H9 (cell line): ENCODE data around the gene TSFM. TPM values are rescaled to one million over a fixed set of nuclear protein-coding genes. Genes with fewer than 3 reads are reported as not detected.

Source experiments
- DNase-seq: peaks from one replicate; pipeline ENCODE4 v3.0.0-alpha.2; 2017
- H2AFZ ChIP-seq: one replicate; pipeline ENCODE4 v1.6.1; 2013; ENCODE audit warnings: mild to moderate bottlenecking, low read length, control low read depth, moderate library complexity
- H2AK5ac ChIP-seq: 2 replicates; pipeline ENCODE4 v1.6.1; 2013; ENCODE audit warnings: low read length, control low read depth, mixed read lengths; ENCODE audit not compliant: insufficient read length
- H2BK120ac ChIP-seq: one replicate; pipeline ENCODE4 v1.6.1; 2013; ENCODE audit warnings: low read depth, mild to moderate bottlenecking, low read length, control low read depth, inconsistent platforms; ENCODE audit not compliant: poor library complexity, severe bottlenecking
- H2BK12ac ChIP-seq: 2 replicates; pipeline ENCODE4 v1.6.1; 2013; ENCODE audit warnings: low read length, control low read depth, mixed read lengths, low read depth; ENCODE audit not compliant: insufficient read length
- H2BK15ac ChIP-seq: 2 replicates; pipeline ENCODE4 v1.6.1; 2013; ENCODE audit warnings: low read depth, low read length, control low read depth
- H2BK20ac ChIP-seq: one replicate; pipeline ENCODE4 v1.6.1; 2013; ENCODE audit warnings: low read depth, mild to moderate bottlenecking, low read length, control low read depth, inconsistent platforms; ENCODE audit not compliant: poor library complexity, severe bottlenecking
- H2BK5ac ChIP-seq: 2 replicates; pipeline ENCODE4 v1.6.1; 2013; ENCODE audit warnings: low read length, control low read depth, mixed read lengths; ENCODE audit not compliant: insufficient read length
- H3K14ac ChIP-seq: 2 replicates; pipeline ENCODE4 v1.6.1; 2013; ENCODE audit warnings: low read length, control low read depth; ENCODE audit not compliant: insufficient read depth
- H3K18ac ChIP-seq: 2 replicates; pipeline ENCODE4 v1.6.1; 2013; ENCODE audit warnings: low read depth, mild to moderate bottlenecking, mixed read lengths, low read length, control low read depth; ENCODE audit not compliant: insufficient read length
- H3K23ac ChIP-seq: 2 replicates; pipeline ENCODE4 v1.6.1; 2013; ENCODE audit warnings: low read length, control low read depth, mixed read lengths, low read depth; ENCODE audit not compliant: insufficient read length
- H3K23me2 ChIP-seq: 2 replicates; pipeline ENCODE4 v1.6.1; 2013; ENCODE audit warnings: low read depth, mild to moderate bottlenecking, mixed read lengths, low read length, control low read depth; ENCODE audit not compliant: insufficient read length, poor library complexity, severe bottlenecking
- H3K27ac ChIP-seq: 2 replicates; pipeline ENCODE4 v1.5.1; 2013; ENCODE audit warnings: low read length, control low read depth, mixed read lengths, low read depth; ENCODE audit not compliant: insufficient read length
- H3K27me3 ChIP-seq: 2 replicates; pipeline ENCODE4 v1.6.1; 2013; ENCODE audit warnings: low read length, control low read depth, inconsistent platforms; ENCODE audit not compliant: insufficient read depth
- H3K4ac ChIP-seq: 2 replicates; pipeline ENCODE4 v1.6.1; 2013; ENCODE audit warnings: low read depth, mild to moderate bottlenecking, control low read depth, inconsistent platforms, low read length, moderate library complexity
- H3K4me1 ChIP-seq: 2 replicates; pipeline ENCODE4 v1.6.1; 2013; ENCODE audit warnings: low read length, control low read depth, inconsistent platforms; ENCODE audit not compliant: insufficient read depth
- H3K4me2 ChIP-seq: 2 replicates; pipeline ENCODE4 v1.6.1; 2013; ENCODE audit warnings: low read length, control low read depth, mixed read lengths; ENCODE audit not compliant: insufficient read length, insufficient read depth
- H3K56ac ChIP-seq: 2 replicates; pipeline ENCODE4 v1.6.1; 2013; ENCODE audit warnings: low read depth, mild to moderate bottlenecking, mixed read lengths, low read length, control low read depth; ENCODE audit not compliant: insufficient read length
- H3K79me1 ChIP-seq: 2 replicates; pipeline ENCODE4 v1.6.1; 2013; ENCODE audit warnings: low read depth, mild to moderate bottlenecking, moderate library complexity, low read length, control low read depth, inconsistent platforms; ENCODE audit not compliant: insufficient read depth, poor library complexity, severe bottlenecking
- H3K79me2 ChIP-seq: 2 replicates; pipeline ENCODE4 v1.6.1; 2013; ENCODE audit warnings: low read length, control low read depth, inconsistent platforms; ENCODE audit not compliant: insufficient read depth
- H3K9ac ChIP-seq: 2 replicates; pipeline ENCODE4 v1.6.1; 2013; ENCODE audit warnings: low read length, control low read depth, mixed read lengths; ENCODE audit not compliant: insufficient read length; ENCODE audit errors: extremely low read depth
- H3K9me3 ChIP-seq: one replicate; pipeline ENCODE4 v1.6.1; 2013; ENCODE audit warnings: low read depth, low read length, inconsistent platforms; ENCODE audit not compliant: control insufficient read depth
- H3T11ph ChIP-seq: one replicate; pipeline ENCODE4 v1.6.1; 2013; ENCODE audit warnings: mild to moderate bottlenecking, low read length, control low read depth, inconsistent platforms
- H4K20me1 ChIP-seq: one replicate; pipeline ENCODE4 v1.6.1; 2013; ENCODE audit not compliant: control insufficient read depth, insufficient read length, insufficient read depth
- H4K5ac ChIP-seq: 2 replicates; pipeline ENCODE4 v1.6.1; 2013; ENCODE audit warnings: low read depth, mild to moderate bottlenecking, mixed read lengths, low read length, control low read depth; ENCODE audit not compliant: insufficient read length
- H4K8ac ChIP-seq: replicated peaks from 2 replicates; pipeline ENCODE4 v1.6.1; 2013; ENCODE audit warnings: low read length, control low read depth, mixed read lengths, low read depth; ENCODE audit not compliant: insufficient read length
- H4K91ac ChIP-seq: 2 replicates; pipeline ENCODE4 v1.6.1; 2013; ENCODE audit warnings: low read depth, mild to moderate bottlenecking, moderate library complexity, mixed read lengths, low read length, control low read depth; ENCODE audit not compliant: insufficient read length
- H3K27ac Mint-ChIP-seq, 3 experiments: 2 replicates in 2 of 3; 3 replicates in 1 of 3; pipeline ENCODE4 v1.8.0; 2020 to 2021; ENCODE audit warnings: mixed read lengths in 3 of 3, mild to moderate bottlenecking in 1 of 3, moderate library complexity in 1 of 3
- H3K27me3 Mint-ChIP-seq: 2 replicates; pipeline ENCODE4 v1.8.0; 2021; ENCODE audit warnings: low read depth, mild to moderate bottlenecking, moderate library complexity, mixed read lengths
- H3K36me3 Mint-ChIP-seq, 3 experiments: 2 replicates in 2 of 3; 3 replicates in 1 of 3; pipeline ENCODE4 v1.8.0; 2020 to 2021; ENCODE audit warnings: low read depth in 3 of 3, mixed read lengths in 3 of 3; ENCODE audit not compliant: insufficient read depth in 1 of 3
- H3K4me1 Mint-ChIP-seq, 2 experiments: 2 replicates each; pipeline ENCODE4 v1.8.0; 2020; ENCODE audit warnings: mixed read lengths in 2 of 2
- H3K4me3 Mint-ChIP-seq, 2 experiments: 2 replicates in 1 of 2; 3 replicates in 1 of 2; pipeline ENCODE4 v1.8.0; 2020 to 2021; ENCODE audit warnings: mild to moderate bottlenecking in 2 of 2, mixed read lengths in 2 of 2, moderate library complexity in 1 of 2
- H3K9me3 Mint-ChIP-seq, 2 experiments: 2 replicates in 1 of 2; 3 replicates in 1 of 2; pipeline ENCODE4 v1.8.0; 2020; ENCODE audit warnings: mild to moderate bottlenecking in 2 of 2, mixed read lengths in 2 of 2, moderate library complexity in 1 of 2
- WGBS: extraction: QIAGEN DNeasy Blood & Tissue Kit; methylation state at CpG from one replicate; pipeline ENCODE4 v1.1.7; 2013; ENCODE audit warnings: missing lambda C conversion rate, low lambda C conversion rate, mixed read lengths; ENCODE audit not compliant: insufficient read length; ENCODE audit errors: extremely low coverage; 5-methylcytosine and 5-hydroxymethylcytosine counted together
- total RNA-seq: library from RNA; stranded (reverse); gene quantifications from 2 replicates; pipeline ENCODE4 v1.2.1, GENCODE V29; 2021
- TF ChIP-seq, protein P1 (sequence below): fragments of 200-600 bp; sonication (generic); conservative IDR thresholded peaks from 3 replicates; pipeline ENCODE4 v1.8.0; 2021; ENCODE audit warnings: antibody characterized with exemption, mild to moderate bottlenecking

The TSFM gene
- total RNA-seq, 1 experiment from 2014 or later: 50.2 TPM

DNA sequence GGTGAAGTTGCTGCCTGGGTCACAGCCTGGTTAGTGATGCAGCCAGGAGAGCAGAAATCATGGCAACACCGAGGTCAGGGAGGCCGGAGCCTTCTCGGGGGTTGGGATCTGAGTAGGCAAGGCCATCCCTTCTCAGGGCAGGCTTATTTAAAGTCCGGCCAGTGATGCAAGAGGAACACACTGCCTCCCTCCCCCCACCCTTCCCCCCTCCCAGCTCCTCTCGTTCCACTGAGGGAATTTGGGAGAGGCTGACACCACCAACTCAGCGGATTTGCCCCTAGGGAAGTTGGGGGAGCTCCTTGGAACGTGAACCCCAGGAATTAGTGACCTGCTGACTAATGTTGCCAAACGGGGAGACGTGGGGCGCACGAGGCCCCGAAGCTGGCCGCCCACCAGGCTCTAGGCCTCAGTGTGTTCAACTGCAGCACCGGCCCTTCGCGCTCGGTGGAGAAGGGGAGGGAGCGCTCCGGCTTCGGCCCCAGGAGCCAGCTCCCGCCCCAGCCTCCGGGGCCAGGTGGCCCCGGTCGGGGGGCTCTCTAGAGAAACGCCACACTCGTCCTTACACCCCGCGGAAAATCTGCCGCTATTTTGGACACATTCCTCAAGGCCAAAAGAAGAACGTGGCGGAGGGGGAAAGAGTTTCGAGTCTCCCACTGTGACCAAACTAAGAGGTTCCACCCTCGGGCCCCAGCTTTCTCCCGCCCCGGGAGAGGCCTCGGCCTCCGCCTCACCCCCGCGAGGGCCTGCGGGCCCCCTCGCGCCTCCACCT lies 62.3 kb downstream of the TSFM start:
- Histone ChIP-seq H2BK15ac (no peak overlapping the region), H2AFZ (no peak overlapping the region), H2AK5ac (no peak overlapping the region), H3K4ac (peak overlapping the region; percentile 92), H3K4me2 (peak overlapping the region; percentile 58), H3K9me3 (no peaks in the 10 kb centered on the region), H2BK12ac (peak overlapping the region; percentile 52), H3K18ac (peak overlapping the region; percentile 96), H3K9ac (peak overlapping the region; percentile 89), H3K56ac (no peak overlapping the region), H3K23me2 (peaks cover 20% of the 10 kb centered on the region), H4K91ac (peak overlapping the region; percentile 97), H3K79me1 (peaks cover 4% of the 10 kb centered on the region), H4K8ac (no peak overlapping the region), H3K14ac (peak overlapping the region; percentile 98), H4K5ac (no peak overlapping the region), H2BK20ac (no peak overlapping the region), H4K20me1 (no peaks in the 10 kb centered on the region), H2BK5ac (peak overlapping the region; percentile 41), H3K27ac (peak overlapping the region; percentile 16), H3K4me1 (peaks cover 16% of the 10 kb centered on the region), H3K27me3 (no peaks in the 10 kb centered on the region), H3K79me2 (peaks cover 33% of the 10 kb centered on the region; the same call in 1 of the 2 replicates), H3K23ac (no peak overlapping the region), H2BK120ac (no peak overlapping the region), H3T11ph (no peak overlapping the region)
- Mint-ChIP-seq H3K4me3 (peak overlapping the region; percentile 81 to 87), H3K36me3 (peaks cover 0 to 3% (median 0%) of the 10 kb centered on the region in 3 experiments; a peak in 4 of 7 replicates), H3K4me1 (peaks cover 57 to 59% of the 10 kb centered on the region in 2 experiments), H3K9me3 (no peaks in the 10 kb centered on the region), H3K27ac (peak overlapping the region; percentile 87 to 99 (median 95)), H3K27me3 (peaks cover 5% of the 10 kb centered on the region)
- TF ChIP-seq, protein P1, sequence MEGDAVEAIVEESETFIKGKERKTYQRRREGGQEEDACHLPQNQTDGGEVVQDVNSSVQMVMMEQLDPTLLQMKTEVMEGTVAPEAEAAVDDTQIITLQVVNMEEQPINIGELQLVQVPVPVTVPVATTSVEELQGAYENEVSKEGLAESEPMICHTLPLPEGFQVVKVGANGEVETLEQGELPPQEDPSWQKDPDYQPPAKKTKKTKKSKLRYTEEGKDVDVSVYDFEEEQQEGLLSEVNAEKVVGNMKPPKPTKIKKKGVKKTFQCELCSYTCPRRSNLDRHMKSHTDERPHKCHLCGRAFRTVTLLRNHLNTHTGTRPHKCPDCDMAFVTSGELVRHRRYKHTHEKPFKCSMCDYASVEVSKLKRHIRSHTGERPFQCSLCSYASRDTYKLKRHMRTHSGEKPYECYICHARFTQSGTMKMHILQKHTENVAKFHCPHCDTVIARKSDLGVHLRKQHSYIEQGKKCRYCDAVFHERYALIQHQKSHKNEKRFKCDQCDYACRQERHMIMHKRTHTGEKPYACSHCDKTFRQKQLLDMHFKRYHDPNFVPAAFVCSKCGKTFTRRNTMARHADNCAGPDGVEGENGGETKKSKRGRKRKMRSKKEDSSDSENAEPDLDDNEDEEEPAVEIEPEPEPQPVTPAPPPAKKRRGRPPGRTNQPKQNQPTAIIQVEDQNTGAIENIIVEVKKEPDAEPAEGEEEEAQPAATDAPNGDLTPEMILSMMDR: no peak
- WGBS: no CpG with 5 or more reads among the region's 42 CpGs
- peak; percentile 80 for DNase-seq
